ENCODE measurements around the gene SPATA20.
A peak's percentile ranks its signal among the peaks of the same experiment; 100 is the strongest.

SPATA20 gene

GRCh38 chr17:50559674-50560184, 12.8 kb downstream of the SPATA20 start:
- peak; percentile 67 for DNase-seq (ENCODE audit: extremely low spot score)
- POLR2A ChIA-PET, result interaction anchor here (0.5 to 1.5 kb wide), 2 partner anchors 165 to 306 kb away, joined by 4 to 5 read pairs; partner anchors contain the start of gene TOB1
- CTCF ChIA-PET, result interaction anchor here (0.9 to 4.5 kb wide), 4 partner anchors 9 to 80 kb away, joined by 4 to 27 read pairs (median 5); partner anchors contain the start of gene SPATA20
- TF ChIP-seq, protein P1, sequence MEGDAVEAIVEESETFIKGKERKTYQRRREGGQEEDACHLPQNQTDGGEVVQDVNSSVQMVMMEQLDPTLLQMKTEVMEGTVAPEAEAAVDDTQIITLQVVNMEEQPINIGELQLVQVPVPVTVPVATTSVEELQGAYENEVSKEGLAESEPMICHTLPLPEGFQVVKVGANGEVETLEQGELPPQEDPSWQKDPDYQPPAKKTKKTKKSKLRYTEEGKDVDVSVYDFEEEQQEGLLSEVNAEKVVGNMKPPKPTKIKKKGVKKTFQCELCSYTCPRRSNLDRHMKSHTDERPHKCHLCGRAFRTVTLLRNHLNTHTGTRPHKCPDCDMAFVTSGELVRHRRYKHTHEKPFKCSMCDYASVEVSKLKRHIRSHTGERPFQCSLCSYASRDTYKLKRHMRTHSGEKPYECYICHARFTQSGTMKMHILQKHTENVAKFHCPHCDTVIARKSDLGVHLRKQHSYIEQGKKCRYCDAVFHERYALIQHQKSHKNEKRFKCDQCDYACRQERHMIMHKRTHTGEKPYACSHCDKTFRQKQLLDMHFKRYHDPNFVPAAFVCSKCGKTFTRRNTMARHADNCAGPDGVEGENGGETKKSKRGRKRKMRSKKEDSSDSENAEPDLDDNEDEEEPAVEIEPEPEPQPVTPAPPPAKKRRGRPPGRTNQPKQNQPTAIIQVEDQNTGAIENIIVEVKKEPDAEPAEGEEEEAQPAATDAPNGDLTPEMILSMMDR (IDR thresholded peaks at IDR 0.05; ENCODE audit: control extremely low read depth, extremely low read depth, low read depth, missing control alignments), result no peak

DNA sequence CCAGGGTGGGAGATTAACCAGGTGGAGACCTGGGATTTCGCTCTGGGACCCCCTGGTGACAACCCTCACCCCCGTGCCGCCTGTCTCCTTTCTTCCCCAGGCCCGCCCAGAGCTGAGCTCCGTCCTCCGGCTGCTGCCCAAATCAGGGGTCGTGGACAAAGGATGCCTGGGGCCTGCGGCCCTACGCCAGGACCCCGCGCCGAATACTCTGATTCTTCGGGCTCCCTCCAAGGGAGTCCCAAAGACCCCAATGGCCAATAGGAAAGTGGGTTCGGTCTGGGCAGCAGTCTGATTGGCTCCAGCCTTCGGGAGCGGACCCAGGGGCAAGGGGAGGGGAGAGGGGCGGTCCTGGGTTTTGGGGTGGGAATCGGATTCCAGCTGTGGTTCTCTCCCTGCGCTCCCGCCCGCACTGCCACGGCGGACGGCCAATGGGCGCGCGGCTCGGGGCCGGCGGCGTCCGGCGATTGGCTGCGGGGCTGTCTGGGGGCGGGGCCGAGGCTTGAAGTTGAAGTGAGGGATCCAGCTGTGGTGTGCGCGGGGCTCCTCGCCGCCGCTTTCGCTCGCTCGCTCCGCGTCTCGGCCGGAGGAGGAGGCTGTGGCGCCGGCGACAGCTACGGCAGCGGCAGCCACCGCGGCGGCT, 13.3 kb downstream of the SPATA20 start, which contains the start of gene CACNA1G:
CACNA1G (plus strand) TSS at position 531 of the 640 bp plus-strand sequence. CDS start 745 bp downstream, outside the sequence.
- peak; percentile 94 for DNase-seq (ENCODE audit: extremely low spot score)
- POLR2A ChIA-PET, result interaction anchor here (1.5 kb wide), 1 partner anchor 306 kb away, joined by 5 read pairs; the partner anchor contains the start of gene TOB1
- TF ChIP-seq, protein P1 (IDR thresholded peaks at IDR 0.05; ENCODE audit: control extremely low read depth, extremely low read depth, low read depth, missing control alignments), result no peak
- CTCF ChIA-PET, result interaction anchor here (0.9 to 4.5 kb wide), 5 partner anchors 9 to 81 kb away, joined by 4 to 27 read pairs (median 4); partner anchors contain the start of gene SPATA20

DNA sequence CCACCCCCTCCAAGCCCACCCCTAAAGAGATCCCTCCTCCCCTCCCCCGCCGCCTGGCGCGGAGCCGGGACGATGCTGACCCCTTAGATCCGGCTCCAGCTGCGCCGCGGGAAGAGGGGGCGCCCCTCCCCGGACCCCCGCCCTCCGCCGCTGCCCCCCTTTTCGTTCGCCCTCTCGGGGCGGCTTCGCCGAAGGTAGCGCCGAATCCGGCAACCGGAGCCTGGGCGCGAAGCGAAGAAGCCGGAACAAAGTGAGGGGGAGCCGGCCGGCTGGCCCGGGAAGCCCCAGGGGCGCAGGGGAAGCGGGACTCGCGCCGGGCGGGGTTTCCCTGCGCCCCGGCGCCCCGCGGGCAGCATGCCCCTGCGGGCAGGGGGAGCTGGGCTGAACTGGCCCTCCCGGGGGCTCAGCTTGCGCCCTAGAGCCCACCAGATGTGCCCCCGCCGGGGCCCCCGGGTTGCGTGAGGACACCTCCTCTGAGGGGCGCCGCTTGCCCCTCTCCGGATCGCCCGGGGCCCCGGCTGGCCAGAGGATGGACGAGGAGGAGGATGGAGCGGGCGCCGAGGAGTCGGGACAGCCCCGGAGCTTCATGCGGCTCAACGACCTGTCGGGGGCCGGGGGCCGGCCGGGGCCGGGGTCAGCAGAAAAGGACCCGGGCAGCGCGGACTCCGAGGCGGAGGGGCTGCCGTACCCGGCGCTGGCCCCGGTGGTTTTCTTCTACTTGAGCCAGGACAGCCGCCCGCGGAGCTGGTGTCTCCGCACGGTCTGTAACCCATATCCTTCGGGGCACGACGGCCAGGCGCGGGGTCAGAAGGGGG, 14.2 kb downstream of the SPATA20 start:
- TF ChIP-seq, protein P1 (IDR thresholded peaks at IDR 0.05; ENCODE audit: control extremely low read depth, extremely low read depth, low read depth, missing control alignments), result no peak
- DNase-seq (ENCODE audit: extremely low spot score), result peak; percentile 54
- ChIA-PET POLR2A (interaction anchor here (1.5 kb wide), 1 partner anchor 305 kb away, joined by 5 read pairs; the partner anchor contains the start of gene TOB1), CTCF (interaction anchor here (1.2 to 4.5 kb wide), 5 partner anchors 10 to 291 kb away, joined by 3 to 27 read pairs (median 4); partner anchors contain the start of gene SPATA20)

DNA sequence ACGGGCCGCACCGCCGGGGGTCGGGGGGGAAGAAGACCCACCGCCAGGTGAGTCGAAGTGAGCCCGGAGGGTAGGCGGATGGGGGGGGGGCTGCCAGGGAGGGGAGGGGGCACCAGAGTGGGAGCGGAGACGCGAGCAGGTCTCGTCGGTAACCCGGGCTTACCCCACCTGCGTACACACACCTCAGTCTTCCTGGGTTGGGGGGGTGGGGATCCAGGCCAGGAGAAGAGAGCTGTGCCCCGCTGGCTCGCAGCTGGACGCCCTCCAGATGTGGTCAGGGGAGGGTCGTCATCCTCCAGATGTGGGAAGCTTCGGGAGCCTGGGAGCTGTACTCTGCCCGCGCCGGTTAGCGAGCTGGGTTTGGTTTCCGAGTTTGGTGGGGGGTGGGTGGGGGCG, 14.8 kb downstream of the SPATA20 start:
- ChIA-PET CTCF (interaction anchor here (1.2 to 4.5 kb wide), 4 partner anchors 11 to 291 kb away, joined by 3 to 27 read pairs (median 5); no protein-coding TSS in a partner anchor), POLR2A (no interaction called here)
- DNase-seq (ENCODE audit: extremely low spot score), result no peak
- TF ChIP-seq, protein P1 (IDR thresholded peaks at IDR 0.05; ENCODE audit: control extremely low read depth, extremely low read depth, low read depth, missing control alignments), result no peak

DNA sequence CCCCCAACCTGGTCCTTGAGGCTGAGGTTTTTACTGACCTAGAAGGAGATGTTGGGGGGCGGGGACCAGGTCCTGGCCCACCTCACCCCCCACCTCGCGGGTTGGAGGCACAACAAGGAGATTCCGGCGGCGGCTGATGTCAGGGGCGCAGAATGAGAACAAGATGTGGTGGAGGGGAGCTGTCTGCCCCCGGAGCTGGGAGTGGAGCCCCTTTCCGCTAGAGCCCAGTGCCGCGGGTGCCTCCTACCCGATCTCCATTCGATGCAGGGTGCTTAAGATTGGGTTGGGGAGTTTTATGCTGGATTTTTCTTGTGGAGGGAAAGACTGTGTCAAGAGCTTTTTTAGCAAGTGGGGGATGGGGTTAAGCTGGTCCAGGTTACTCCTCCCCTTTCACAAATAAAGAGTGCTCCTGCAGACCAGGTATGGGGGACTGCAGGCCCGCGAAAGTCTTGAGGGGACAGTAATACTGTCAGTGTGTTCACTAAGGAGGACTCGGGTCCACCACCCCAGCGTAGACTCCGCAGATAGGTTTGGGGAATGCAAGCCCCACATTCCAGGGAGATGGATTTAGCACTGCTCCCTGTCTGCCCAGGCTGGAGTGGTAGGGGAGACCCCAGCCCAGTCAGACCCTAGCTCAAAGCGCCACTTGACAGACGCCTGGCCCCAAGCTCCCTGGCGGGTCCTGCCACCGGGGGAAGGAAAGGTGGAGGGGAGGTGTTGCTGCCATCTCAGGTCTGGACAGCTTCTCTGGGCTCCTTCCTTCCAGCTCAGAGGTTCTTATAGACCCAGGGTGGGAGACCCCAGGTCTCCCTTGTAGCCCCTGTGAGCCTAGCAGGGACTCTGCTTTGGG, 15.5 kb downstream of the SPATA20 start:
- CTCF ChIA-PET, result interaction anchor here (1.2 to 4.5 kb wide), 3 partner anchors 11 to 290 kb away, joined by 3 to 27 read pairs (median 4); no protein-coding TSS in a partner anchor
- POLR2A ChIA-PET, result no interaction called here

More for the DNA sequence above, 15.5 kb downstream of the SPATA20 start:
- TF ChIP-seq, protein P1 (IDR thresholded peaks at IDR 0.05; ENCODE audit: control extremely low read depth, extremely low read depth, low read depth, missing control alignments), result no peak
- DNase-seq (ENCODE audit: extremely low spot score), result no peak

Data from GM10248 (cell line).